GM12801 (cell line): Measurements from ENCODE around the gene PDE6A.

ENCODE experiments used
- TF ChIP-seq, protein P1 (sequence below): IDR thresholded peaks from one replicate; pipeline ENCODE4 v1.5.1; 2011; ENCODE audit warnings: control low read depth; ENCODE audit not compliant: insufficient read length; ENCODE audit errors: extremely low read depth

PDE6A gene

DNA sequence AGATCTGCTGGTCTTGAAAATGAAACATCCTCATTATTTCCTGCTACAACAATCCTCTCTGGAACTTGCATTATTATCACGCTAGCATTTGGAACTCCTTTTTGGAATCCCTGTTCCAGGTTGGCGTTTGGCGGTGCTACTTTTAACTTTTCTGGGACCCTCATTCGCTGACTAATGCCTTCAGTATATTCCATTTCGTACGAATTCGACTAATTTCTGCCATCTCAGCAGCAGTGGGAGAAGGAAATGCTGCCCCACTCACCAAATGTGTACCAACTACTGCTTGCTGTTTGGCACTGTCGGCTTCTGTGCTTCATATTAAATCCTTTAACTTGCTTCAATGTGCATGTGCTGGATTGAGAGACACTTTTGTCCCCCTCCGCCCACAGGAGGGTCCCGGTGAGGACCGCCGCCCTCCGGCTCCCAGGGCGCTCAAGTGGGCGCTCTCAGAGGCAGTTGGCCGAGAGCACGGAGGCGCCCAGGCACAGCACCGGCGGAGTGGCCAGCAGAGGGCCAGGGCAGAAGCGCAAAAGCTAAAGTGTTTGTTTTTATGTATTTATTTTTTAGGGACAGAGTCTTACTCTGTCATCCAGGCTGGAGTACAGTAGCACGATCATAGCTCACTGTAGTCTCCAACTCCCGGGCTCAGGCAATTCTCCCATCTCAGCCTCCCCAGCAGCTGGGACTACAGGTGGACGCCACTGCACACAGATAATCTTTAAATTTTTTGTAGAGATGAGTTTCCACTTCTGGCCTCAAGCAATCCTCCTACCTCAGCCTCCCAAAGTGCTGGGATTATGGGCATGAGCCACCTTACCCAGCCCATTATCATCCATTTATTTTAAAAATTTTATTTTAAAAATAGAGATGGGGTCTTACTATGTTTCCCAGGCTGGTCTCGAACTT, 11.9 kb downstream of the PDE6A start:
- TF ChIP-seq, protein P1, sequence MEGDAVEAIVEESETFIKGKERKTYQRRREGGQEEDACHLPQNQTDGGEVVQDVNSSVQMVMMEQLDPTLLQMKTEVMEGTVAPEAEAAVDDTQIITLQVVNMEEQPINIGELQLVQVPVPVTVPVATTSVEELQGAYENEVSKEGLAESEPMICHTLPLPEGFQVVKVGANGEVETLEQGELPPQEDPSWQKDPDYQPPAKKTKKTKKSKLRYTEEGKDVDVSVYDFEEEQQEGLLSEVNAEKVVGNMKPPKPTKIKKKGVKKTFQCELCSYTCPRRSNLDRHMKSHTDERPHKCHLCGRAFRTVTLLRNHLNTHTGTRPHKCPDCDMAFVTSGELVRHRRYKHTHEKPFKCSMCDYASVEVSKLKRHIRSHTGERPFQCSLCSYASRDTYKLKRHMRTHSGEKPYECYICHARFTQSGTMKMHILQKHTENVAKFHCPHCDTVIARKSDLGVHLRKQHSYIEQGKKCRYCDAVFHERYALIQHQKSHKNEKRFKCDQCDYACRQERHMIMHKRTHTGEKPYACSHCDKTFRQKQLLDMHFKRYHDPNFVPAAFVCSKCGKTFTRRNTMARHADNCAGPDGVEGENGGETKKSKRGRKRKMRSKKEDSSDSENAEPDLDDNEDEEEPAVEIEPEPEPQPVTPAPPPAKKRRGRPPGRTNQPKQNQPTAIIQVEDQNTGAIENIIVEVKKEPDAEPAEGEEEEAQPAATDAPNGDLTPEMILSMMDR, result no peak

DNA sequence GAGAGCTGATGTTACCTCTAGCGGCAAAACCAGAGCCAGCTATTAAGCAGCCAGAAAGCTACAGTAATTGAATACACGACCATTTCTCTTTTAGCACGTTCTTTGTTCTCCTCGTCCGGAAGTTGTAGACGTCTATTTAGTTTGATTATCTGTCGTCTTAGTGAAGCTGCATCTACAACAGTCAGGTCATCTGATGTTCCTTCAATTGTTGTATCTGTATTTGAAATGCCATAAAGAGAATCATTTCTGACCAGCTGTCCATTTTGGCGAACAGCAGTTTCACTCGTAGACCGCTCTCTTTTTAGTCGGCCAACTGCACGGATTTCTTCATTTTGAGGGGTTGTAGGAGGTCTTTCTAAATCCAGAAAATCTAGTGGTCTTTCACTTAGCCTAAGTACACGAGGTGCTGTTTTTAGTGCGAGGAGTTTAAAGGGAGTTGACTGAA, 12.6 kb downstream of the PDE6A start:
- TF ChIP-seq, protein P1, result no peak

DNA sequence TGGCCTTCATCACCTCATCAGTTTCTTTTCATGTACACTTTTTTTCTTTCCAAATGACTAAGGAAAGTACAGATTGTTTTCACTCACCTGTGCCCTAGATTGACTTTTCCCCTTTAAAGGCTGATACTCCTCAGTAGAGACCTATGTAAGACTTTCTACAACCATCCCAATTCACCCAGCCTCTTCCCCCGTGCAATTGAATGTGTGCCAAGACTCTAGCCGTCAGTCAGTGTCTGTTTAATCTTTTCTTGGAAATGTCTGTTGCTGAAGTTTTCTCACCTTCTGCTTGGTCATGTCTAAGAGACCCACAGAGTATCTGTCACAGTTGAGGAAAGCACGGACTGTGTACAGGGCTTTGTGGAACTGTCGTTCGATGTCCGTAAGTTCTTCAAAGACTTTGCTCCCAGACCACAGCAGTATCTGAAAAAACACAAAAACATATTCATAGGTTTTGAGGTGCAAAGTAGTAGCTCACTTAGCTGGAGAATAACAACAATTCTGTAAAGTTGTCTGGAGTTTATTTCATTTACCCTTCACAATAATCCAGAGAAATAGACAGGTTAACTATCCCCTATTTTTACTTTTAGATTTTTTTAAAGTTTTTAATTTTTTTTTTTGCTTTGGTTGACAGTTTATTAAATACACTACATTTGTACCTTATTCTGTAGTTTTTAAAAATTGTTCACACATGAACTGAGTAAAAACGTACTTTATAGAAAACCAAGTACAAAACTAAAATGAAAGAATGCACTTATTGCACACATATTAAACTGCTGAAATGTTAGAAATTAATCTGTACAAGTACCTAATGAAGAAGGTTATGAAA, 13.6 kb downstream of the PDE6A start:
- TF ChIP-seq, protein P1, result no peak

DNA sequence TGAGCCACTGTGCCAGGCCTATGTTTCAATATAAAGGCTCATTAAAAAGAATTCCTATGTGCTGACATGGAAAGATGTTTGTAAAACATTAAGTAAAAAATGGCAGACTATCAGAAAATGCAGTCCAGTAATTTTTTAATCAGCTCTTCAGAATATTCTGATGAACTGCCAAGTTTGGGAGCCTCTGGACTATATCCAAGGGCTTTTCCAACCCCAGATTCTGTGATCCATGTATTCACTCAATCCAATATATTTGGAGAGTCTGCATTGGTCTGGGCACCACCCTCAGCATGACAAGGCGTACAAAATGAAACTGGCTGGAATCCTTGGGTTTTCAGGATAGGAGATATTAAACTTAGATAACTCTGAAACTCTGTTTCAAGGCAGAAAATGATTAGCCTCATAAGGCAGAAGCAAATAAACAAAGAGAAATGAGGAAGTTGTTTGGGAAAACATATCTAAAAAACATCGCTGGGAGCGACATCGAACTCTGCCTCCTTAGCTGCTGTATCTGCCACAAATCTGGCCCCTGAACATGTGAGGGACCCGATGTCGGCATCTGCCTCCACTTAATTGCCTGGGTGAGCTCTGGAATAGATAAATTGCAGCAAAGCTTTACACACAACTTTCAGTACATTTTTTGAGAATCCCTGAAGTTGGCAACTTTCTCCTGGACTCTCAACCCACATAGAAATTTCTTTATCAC, 14.4 kb downstream of the PDE6A start:
- TF ChIP-seq, protein P1, result no peak

DNA sequence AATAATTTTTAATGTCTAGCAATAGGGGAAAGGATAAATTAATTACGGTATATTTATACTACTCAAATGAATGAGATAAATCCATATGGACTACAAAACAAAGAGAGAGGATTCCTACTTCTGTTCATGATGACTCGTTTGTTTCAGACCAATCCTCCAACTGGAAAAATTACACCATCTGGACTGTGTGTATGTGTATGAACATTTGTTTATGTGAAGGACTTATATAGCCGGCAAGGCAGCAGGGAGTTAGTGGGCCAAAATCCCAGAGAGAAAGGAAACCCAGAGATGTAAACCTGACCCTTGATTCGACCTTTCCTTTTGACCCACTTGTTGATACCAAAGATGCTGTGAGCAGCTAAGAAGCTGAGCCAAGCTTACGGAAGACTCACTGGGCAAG, 20.1 kb downstream of the PDE6A start:
- TF ChIP-seq, protein P1, result no peak

DNA sequence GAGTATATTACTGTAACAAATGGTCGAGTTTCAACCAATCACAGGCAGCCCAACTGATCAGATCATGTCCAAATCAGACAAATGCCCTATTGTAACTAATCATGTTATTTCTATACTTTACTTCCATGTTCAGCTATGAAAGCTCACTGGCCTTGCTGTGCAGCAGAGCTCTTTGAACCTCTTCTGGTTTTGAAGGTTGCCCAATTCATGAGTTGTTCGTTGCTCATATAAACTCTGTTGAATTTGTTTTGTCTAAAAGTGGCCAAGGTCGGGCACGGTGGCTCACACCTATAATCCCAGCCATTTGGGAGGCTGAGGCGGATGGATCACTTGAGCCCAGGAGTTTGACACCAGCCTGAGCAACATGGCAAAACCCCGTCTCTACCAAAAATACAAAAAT, 21.6 kb downstream of the PDE6A start:
- TF ChIP-seq, protein P1, result no peak

DNA sequence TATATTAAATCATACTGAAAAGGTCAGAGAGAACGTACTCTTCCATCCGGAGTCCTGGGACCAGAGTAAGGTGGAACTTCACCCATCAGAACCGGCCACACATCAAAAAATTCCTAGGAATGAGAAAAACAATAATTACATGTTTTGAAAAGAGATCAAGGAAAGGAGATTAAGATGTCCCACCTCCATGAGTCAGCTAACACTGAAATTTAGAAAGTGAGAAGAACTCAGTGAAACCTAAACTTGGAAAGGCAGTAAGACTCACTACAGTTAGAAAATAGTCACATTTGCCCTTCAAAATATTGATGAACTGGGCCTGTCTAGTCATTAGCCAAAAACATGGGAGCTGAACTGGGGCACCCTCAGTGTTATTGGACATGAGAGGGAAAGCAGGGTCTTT, 23.0 kb downstream of the PDE6A start:
- TF ChIP-seq, protein P1, result no peak
